Neuron (in vitro differentiated cells): Measurements from ENCODE around the gene DMRTC2.

Source experiments
- H2AFZ ChIP-seq: one replicate; pipeline ENCODE4 v1.6.1; 2013; ENCODE audit warnings: low read depth, mild to moderate bottlenecking, inconsistent platforms, low read length, moderate library complexity
- H3K27me3 ChIP-seq: one replicate; pipeline ENCODE4 v1.6.1; 2013; ENCODE audit warnings: low read length; ENCODE audit not compliant: insufficient read depth
- H3K36me3 ChIP-seq: one replicate; pipeline ENCODE4 v1.6.1; 2013; ENCODE audit warnings: low read length; ENCODE audit not compliant: insufficient read depth
- H3K4me1 ChIP-seq: one replicate; pipeline ENCODE4 v1.6.1; 2013; ENCODE audit warnings: low read length; ENCODE audit not compliant: insufficient read depth
- H3K4me3 ChIP-seq: 2 replicates; pipeline ENCODE4 v1.5.1; 2013; ENCODE audit warnings: mild to moderate bottlenecking, low read length, moderate library complexity
- H3K9me3 ChIP-seq: one replicate; pipeline ENCODE4 v1.6.1; 2013; ENCODE audit warnings: low read length

Gene DMRTC2

DNA sequence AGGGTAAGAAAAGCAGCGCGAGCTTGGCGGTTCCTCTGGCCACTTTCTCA is at the start of gene DMRTC2:
TSS of gene DMRTC2 (plus strand) at position 42 of the 50 bp plus-strand sequence. CDS start 2,387 bp downstream, outside the sequence.
- H3K4me1 ChIP-seq: no peaks in the 10 kb centered on the region
- H3K27me3 ChIP-seq: peaks cover 11% of the 10 kb centered on the region
- H3K36me3 ChIP-seq: no peaks in the 10 kb centered on the region
- no peak within 1 kb of the TSS for H2AFZ ChIP-seq
- H3K9me3 ChIP-seq: no peaks in the 10 kb centered on the region
- no peak within 1 kb of the TSS for H3K4me3 ChIP-seq

DNA sequence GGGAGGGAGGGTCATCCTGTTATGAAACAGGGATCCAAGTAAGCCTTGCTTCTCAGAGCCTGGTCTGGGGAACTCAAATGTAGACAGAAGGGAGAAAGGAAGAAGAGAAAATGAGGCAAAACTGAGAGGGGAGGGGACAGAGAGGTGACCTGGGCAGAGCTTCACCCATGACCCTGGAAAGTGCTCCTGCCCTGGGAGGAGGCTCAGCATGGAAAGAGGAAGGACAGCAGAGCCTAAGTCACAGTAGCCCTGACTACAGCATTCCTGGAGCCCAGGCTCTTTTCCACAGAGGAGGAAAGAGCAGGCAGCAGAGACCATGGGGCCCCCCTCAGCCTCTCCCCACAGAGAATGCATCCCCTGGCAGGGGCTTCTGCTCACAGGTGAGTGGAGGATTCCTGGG is 48.5 kb upstream of the DMRTC2 start, which contains the start of gene CEACAM3:
TSS of gene CEACAM3 (plus strand) at position 226 of the 400 bp plus-strand sequence. CDS start at position 317, 91 bp downstream.
- Histone ChIP-seq H3K4me1 (no peaks in the 10 kb centered on the region), H2AFZ (no peak within 1 kb of the TSS), H3K36me3 (no peaks in the 10 kb centered on the region), H3K4me3 (no peak within 1 kb of the TSS), H3K27me3 (peaks cover 13% of the 10 kb centered on the region), H3K9me3 (no peaks in the 10 kb centered on the region)

DNA sequence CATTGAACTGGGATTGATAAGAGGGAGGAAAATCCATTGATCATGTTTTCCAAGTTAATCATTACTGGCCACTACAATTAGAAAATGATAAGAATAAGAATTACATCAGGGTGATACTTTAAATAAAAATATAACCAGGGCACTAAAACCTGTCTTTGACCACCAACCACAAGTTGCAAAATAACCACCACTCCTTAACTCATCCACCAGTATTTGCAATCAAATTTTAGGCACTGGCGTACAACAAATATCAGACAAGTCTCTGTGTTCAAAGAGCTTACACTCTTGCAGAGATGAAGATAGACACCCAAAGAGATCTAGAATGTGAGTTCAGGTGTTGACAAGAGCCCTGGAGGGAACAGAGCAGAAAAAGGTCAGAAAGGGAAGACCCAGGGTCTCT is 47.9 kb upstream of the DMRTC2 start:
- H3K27me3 ChIP-seq: peaks cover 17% of the 10 kb centered on the region
- H3K36me3 ChIP-seq: no peaks in the 10 kb centered on the region
- H3K4me1 ChIP-seq: no peaks in the 10 kb centered on the region
- no peak overlapping the region for H3K4me3 ChIP-seq
- H3K9me3 ChIP-seq: peaks cover 2% of the 10 kb centered on the region
- H2AFZ ChIP-seq: no peak overlapping the region

DNA sequence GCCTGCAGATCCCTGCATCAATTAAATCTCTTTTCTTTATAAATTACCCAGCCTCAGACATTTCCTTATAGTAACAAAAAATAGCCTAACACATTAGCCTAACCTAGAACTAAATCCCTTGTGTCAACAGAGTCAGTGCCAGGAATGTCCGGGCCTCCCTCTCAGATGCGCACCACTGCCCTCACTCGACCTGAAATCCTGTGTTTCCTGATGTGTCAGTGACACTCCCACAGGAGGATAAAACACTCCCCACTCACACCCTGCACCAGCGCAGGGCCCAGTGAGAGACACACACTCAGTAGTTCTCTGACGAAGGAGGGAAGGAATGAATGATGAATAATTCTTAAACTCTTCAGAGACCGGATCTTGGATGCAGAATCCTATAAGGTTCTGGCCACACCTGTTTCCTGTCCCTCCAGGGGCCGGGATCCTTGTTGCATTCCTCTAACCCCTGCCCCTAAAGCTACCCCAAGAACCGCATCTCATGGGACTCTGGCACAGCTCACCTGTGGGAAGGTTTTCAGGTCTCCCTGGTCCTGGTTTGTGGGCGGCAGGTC is 45.3 kb upstream of the DMRTC2 start:
- Histone ChIP-seq H3K36me3 (no peaks in the 10 kb centered on the region), H3K4me3 (no peak overlapping the region)

DNA sequence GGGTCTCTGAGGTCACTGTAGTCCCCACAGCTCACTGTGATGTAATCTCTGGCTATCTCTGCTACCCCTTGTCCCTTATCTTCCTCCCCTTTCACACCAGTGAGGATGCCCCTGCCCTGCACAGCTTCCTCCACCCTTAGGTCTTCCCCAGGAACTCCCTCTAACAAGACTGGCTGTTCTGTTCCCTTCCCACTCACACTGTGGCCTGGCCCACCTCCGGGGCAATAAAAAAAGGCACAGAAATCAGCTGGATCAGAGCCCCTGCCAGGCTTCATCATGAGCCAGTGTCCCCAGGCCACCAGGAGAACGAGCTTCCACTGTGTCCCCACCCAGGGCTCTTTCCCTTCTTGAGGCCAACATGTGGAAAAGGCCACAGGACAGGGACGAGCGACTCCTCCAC is 43.8 kb upstream of the DMRTC2 start:
- no peaks in the 10 kb centered on the region for H3K4me1 ChIP-seq
- H3K36me3 ChIP-seq: no peaks in the 10 kb centered on the region
- H2AFZ ChIP-seq: no peak overlapping the region
- H3K27me3 ChIP-seq: peaks cover 20% of the 10 kb centered on the region
- H3K9me3 ChIP-seq: peaks cover 2% of the 10 kb centered on the region
- H3K4me3 ChIP-seq: no peak overlapping the region

More for the DNA sequence above, 45.3 kb upstream of the DMRTC2 start:
- peaks cover 2% of the 10 kb centered on the region for H3K9me3 ChIP-seq
- H3K27me3 ChIP-seq: peaks cover 19% of the 10 kb centered on the region
- H2AFZ ChIP-seq: no peak overlapping the region
- H3K4me1 ChIP-seq: no peaks in the 10 kb centered on the region

DNA sequence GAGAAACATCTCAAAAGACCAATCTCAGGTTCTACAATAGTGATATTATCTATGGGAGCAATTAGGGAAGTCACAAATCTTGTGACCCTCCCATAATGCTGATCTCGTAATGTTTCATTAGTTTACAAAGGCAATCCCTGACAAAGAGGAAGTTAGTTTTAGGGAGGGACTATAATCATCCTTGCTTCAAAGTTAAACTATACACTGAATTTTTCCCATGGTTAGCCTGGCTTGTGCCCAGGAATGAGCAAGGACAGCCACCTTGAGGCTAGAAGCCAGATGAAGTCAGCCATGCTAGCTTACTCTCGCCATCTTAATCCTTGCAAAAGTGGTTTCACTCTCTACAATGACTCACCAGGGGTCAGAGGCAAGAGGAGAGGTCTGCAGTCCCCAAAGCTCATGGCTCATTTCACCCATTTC is 43.0 kb upstream of the DMRTC2 start:
- Histone ChIP-seq H3K27me3 (peaks cover 20% of the 10 kb centered on the region), H2AFZ (no peak overlapping the region), H3K9me3 (peaks cover 2% of the 10 kb centered on the region), H3K36me3 (no peaks in the 10 kb centered on the region), H3K4me1 (no peaks in the 10 kb centered on the region), H3K4me3 (no peak overlapping the region)

DNA sequence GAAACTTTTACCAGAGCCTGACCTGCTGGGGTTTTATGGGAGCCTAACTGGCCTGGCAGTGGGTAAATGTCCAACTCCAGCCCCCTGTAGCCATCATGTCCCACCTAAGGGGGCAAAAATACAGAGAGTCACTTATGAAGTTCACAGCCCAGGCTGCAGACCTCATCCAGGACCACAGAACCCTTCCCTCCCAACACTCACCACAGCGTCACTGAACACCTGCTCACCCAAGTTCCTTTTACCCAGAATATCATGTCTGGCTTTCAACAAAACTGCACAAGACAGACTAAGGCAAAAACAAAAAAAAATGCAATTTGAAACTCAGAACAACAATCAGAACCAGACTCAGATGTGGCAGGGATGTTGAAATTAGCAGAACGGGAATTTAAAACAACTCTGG is 42.1 kb upstream of the DMRTC2 start:
- Histone ChIP-seq H3K27me3 (peaks cover 20% of the 10 kb centered on the region), H3K4me3 (no peak overlapping the region), H3K9me3 (peaks cover 2% of the 10 kb centered on the region), H3K36me3 (no peaks in the 10 kb centered on the region), H2AFZ (no peak overlapping the region), H3K4me1 (no peaks in the 10 kb centered on the region)

DNA sequence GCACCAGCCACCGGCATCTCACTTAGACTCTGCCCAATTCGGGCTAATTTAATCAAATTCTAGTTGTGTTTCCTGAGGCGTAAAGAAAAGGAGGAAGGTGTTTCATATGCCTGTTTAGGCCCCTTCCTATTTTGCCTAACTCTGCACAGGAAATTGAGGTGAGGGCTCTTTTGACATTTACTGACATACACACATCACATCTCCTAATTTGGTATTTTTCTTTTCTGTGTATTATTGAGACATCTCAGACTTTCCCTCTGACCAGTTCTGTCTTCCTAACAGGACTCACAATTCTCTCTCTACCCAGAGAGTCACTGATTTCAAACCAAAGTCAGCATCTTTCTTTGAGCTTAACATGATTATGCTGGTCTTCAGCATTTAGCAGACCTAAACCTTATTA is 40.5 kb upstream of the DMRTC2 start:
- H3K27me3 ChIP-seq: peaks cover 24% of the 10 kb centered on the region
- H3K4me3 ChIP-seq: no peak overlapping the region
- no peaks in the 10 kb centered on the region for H3K36me3 ChIP-seq
- no peak overlapping the region for H2AFZ ChIP-seq
- H3K9me3 ChIP-seq: peaks cover 2% of the 10 kb centered on the region
- no peaks in the 10 kb centered on the region for H3K4me1 ChIP-seq

DNA sequence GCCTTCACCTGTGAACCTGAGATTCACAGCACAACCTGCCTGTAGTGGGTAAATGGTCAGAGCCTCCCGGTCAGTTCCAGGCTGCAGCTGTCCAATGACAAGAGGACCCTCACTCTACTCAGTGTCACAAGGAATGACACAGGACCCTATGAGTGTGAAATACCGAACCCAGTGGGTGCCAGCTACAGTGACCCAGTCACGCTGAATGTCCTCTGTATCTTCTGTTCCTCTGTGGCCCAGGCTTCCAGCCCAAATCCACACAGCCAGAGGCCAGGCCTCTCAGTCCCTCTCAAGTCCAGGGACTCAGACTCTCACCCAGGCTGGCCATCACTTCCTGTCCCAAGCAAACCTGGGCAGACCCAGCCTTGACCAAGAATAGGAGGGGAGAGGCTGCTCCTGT is 37.7 kb upstream of the DMRTC2 start:
- Histone ChIP-seq H3K4me1 (no peaks in the 10 kb centered on the region), H2AFZ (no peak overlapping the region), H3K27me3 (peaks cover 29% of the 10 kb centered on the region), H3K4me3 (no peak overlapping the region), H3K36me3 (no peaks in the 10 kb centered on the region), H3K9me3 (no peaks in the 10 kb centered on the region)

DNA sequence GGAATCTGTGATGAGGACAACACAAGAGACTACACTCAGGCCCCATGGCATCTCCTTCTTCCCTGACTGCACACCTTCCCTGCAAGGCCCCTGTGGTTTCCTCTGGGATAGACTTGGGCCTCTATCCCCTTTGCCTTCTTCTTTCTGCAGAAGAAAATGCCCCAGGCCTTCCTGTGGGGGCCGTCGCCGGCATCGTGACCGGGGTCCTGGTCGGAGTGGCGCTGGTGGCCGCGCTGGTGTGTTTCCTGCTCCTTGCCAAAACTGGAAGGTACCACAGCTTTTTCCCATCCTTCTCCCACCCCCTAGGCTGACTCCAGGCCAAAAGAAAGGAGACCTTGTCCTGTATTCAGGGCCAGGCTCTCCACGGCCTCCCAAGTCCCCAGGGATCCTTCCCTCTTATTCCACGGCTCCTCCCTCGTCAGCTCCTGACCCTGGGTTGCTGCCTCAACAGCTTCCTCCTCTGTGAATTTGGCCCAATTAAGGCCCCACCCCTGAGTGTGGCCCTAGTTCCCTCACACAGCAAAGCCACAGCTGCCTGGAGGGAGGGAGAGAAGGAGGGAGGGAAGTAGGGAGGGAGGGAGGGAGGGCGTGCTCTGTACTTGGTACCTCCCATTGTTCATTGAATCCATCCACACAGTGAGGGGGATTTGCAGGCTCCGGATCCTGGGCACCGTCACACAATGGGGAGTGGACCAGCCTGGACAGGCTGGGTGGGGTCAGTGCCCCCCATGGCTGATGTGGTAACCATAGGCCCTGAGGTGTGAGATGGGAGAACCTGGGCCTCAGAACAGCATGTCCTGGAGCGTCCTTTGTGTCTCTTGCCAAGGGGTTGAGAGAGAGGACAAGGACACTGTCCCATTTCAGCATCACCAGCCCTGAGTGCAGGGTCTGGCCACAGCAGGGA is 35.9 kb upstream of the DMRTC2 start:
- Histone ChIP-seq H3K4me3 (no peak overlapping the region), H3K36me3 (no peaks in the 10 kb centered on the region), H3K9me3 (no peaks in the 10 kb centered on the region), H2AFZ (no peak overlapping the region), H3K27me3 (peaks cover 38% of the 10 kb centered on the region), H3K4me1 (no peaks in the 10 kb centered on the region)

DNA sequence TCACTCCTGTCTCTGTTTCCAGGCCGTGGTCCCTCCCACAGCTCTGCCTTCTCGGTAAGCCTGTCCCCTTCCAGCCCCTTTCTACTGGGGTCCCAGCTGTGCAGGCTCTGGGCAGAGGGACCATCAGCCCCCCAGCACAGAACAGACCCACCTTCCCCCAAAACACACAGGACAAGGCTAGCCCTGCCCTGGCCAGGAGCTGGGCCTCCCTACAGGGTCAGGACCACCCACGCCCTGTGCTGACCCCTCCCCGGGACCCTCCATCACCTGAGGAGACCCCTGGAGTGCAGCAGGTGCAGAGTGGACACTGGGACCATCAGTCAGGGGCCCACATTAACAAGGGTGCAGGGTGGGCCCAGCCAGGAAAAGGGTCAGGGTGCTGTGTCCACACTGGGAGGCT is 34.5 kb upstream of the DMRTC2 start:
- Histone ChIP-seq H3K36me3 (no peaks in the 10 kb centered on the region), H3K4me3 (no peak overlapping the region), H3K9me3 (no peaks in the 10 kb centered on the region), H2AFZ (no peak overlapping the region), H3K27me3 (peaks cover 37% of the 10 kb centered on the region), H3K4me1 (no peaks in the 10 kb centered on the region)

DNA sequence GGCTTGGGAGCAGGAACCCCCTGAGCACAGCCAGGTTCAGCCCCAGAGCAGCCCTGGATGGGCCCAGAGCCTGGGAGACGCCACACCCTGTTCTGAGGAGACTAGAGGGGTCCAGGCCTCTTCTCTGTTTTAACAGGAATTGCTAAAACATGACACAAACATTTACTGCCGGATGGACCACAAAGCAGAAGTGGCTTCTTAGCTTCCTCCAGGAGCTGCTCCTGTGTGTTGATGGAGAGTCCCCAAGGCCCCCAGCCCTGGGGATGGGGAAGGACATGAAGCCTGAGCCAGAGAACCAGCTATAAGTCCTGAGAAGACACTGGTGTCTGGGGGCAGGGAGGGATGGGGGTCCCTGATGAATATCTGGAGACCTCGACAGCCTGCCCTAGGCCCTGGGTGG is 33.8 kb upstream of the DMRTC2 start:
- Histone ChIP-seq H3K36me3 (no peaks in the 10 kb centered on the region), H2AFZ (no peak overlapping the region), H3K4me1 (no peaks in the 10 kb centered on the region), H3K27me3 (peaks cover 39% of the 10 kb centered on the region), H3K9me3 (no peaks in the 10 kb centered on the region), H3K4me3 (no peak overlapping the region)

DNA sequence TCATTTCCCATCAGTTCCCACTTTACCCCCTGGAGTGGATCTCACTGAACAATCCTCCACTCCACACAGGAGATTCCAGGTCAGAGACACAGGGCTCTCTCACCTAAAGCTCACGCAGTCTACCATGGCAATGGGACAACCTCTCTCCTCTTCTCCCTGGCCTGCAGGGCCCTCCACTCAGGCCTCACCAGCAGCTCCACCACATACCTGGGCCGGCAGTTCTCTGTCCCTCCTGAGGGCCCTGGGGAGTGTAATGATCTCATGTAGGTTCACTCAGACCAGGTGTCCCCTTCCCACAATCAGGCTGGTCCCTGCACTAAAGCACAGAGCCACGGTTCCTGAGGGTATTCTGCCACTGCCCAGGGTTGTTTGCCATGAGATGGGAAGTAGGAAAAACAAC is 32.9 kb upstream of the DMRTC2 start:
- H3K36me3 ChIP-seq: no peaks in the 10 kb centered on the region
- H2AFZ ChIP-seq: no peak overlapping the region
- no peak overlapping the region for H3K4me3 ChIP-seq
- no peaks in the 10 kb centered on the region for H3K9me3 ChIP-seq
- H3K4me1 ChIP-seq: no peaks in the 10 kb centered on the region
- peaks cover 39% of the 10 kb centered on the region for H3K27me3 ChIP-seq

DNA sequence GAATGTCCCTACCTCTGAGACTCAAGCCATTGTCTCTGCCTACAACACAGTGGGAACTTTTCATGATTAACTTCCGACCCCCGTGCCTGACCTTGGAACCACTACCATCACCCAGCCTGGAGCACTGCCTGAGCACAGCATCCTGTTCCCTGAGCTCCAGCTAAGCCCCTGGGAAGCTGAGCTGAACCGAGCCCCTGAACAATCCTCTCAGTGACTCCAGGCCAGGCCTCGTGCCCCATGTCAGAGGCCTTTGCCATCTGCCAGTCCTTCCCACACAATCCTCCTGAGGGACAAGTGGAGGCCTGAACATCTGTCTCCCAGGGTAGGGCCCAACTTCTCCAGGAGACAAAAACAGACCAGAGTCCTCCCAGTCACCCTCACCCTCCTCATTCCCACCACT is 30.9 kb upstream of the DMRTC2 start:
- Histone ChIP-seq H3K27me3 (peaks cover 35% of the 10 kb centered on the region), H3K4me3 (no peak overlapping the region), H2AFZ (no peak overlapping the region), H3K4me1 (no peaks in the 10 kb centered on the region), H3K9me3 (no peaks in the 10 kb centered on the region), H3K36me3 (no peaks in the 10 kb centered on the region)
